ENCODE measurements around the gene EGR4.
A peak's percentile ranks its signal among the peaks of the same experiment; 100 is the strongest.

EGR4 gene

DNA sequence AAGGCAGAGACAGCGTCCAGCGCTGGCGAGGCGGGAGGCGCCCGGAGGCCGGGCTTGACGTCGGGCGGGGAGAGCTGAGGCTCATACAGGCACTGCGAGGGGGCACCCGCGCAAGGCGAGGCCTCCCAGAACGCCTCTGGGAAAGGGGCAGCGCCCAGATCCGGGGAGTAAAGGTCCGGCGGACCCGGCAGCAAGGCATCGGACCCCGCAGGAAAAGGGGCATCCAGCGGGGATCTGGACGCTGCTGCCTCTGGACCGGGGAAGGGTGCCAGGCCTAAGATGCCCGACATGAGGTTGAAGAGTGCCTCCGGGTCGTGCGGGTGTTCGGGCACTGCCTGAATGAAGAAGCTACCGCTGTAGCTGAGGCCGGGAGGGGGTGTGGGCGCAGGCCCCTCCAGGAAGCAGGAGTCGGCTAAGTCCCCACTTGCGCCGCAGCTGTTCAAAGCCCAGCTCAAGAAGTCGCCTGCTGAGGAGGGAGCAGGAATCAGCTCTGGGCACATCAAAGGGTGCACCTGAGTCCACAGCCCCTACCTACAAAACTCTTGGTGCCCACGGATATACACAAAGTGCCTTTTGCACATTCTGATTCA lies 937 bp downstream of the EGR4 start:
- ChIA-PET POLR2A (no interaction called here), CTCF (interaction anchor here (4.1 kb wide), 1 partner anchor 21 kb away, joined by 16 read pairs; no protein-coding TSS in a partner anchor)
- H3K4me3 ChIP-seq (ENCODE audit: low read depth, low read length): no peak overlapping the region
- DNase-seq (ENCODE audit: low read depth, low spot score): no peak
- TF ChIP-seq, protein P1, sequence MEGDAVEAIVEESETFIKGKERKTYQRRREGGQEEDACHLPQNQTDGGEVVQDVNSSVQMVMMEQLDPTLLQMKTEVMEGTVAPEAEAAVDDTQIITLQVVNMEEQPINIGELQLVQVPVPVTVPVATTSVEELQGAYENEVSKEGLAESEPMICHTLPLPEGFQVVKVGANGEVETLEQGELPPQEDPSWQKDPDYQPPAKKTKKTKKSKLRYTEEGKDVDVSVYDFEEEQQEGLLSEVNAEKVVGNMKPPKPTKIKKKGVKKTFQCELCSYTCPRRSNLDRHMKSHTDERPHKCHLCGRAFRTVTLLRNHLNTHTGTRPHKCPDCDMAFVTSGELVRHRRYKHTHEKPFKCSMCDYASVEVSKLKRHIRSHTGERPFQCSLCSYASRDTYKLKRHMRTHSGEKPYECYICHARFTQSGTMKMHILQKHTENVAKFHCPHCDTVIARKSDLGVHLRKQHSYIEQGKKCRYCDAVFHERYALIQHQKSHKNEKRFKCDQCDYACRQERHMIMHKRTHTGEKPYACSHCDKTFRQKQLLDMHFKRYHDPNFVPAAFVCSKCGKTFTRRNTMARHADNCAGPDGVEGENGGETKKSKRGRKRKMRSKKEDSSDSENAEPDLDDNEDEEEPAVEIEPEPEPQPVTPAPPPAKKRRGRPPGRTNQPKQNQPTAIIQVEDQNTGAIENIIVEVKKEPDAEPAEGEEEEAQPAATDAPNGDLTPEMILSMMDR (IDR thresholded peaks at IDR 0.05; ENCODE audit: insufficient read depth, low read length, missing control alignments): no peak

DNA sequence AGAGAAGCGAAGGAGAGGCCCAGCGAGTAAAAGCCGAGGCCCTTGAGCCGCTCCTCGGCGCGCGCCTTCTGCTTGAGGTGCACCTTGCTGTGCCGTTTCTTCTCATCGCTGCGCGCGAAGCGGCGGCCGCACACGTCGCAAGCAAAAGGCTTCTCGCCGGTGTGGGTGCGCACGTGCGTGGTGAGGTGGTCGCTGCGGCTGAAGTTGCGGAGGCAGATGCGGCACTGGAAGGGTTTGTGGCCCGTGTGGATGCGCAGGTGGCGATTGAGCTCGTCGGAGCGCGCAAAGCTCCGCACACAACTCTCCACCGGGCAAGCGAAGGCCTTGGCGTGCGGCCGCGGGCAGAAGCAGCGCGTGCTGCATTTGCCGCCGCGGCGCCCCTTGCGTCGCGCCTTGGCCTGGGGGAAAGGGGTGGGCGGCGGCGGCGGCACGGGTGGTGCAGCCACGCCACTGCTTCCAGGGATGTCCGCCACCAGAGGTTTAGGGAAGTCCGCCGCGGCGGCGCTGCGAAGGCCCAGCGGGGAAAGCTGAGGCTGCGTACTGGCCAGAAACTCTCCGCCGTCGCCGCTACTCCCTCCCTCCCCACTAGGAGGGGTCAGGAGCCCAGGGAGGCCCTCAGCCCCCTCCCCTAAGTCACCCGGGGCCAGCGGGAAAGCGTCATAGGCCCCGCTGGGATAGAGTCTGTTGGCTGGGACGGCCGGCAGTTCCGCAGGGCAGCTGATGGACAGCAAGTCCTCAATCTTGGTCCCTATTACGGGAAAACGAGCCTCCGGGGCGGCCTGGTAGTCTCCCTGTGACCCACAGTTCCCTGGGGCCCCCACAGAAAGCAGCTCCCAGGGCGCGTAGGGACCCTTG lies 1.7 kb downstream of the EGR4 start:
- H3K4me3 ChIP-seq (ENCODE audit: low read depth, low read length): no peak overlapping the region; the same call in 1 of the 2 replicates
- TF ChIP-seq, protein P1 (IDR thresholded peaks at IDR 0.05; ENCODE audit: insufficient read depth, low read length, missing control alignments): no peak
- no peak for DNase-seq (ENCODE audit: low read depth, low spot score)
- POLR2A ChIA-PET: no interaction called here
- CTCF ChIA-PET: interaction anchor here (2.1 to 4.1 kb wide), 3 partner anchors 9 to 20 kb away, joined by 7 to 22 read pairs (median 16); no protein-coding TSS in a partner anchor

DNA sequence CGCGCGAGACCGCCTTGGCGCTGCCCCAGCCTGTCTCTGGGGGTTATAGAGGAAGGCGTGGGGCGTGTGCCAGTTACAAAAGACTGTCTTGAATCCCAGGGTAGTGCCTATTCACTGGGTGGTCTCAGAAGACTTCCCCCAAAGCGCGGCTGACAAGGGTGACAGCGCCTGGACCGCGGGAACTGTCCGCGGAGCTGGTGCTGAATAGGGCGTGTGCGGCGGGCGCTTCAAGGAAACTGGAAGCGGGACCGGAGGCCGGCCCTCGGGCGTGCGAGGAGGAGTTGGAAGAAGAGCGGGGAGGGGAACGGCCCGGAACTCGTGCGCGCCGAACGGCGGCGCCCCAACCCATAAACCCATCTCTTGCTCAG lies 2.3 kb downstream of the EGR4 start:
- H3K4me3 ChIP-seq (ENCODE audit: low read depth, low read length): no peak overlapping the region; the same call in 1 of the 2 replicates
- ChIA-PET POLR2A (no interaction called here), CTCF (interaction anchor here (0.8 to 4.1 kb wide), 9 partner anchors 9 to 403 kb away, joined by 3 to 22 read pairs (median 3); partner anchors contain the start of gene SPR)
- no peak for DNase-seq (ENCODE audit: low read depth, low spot score)
- TF ChIP-seq, protein P1 (IDR thresholded peaks at IDR 0.05; ENCODE audit: insufficient read depth, low read length, missing control alignments): no peak

DNA sequence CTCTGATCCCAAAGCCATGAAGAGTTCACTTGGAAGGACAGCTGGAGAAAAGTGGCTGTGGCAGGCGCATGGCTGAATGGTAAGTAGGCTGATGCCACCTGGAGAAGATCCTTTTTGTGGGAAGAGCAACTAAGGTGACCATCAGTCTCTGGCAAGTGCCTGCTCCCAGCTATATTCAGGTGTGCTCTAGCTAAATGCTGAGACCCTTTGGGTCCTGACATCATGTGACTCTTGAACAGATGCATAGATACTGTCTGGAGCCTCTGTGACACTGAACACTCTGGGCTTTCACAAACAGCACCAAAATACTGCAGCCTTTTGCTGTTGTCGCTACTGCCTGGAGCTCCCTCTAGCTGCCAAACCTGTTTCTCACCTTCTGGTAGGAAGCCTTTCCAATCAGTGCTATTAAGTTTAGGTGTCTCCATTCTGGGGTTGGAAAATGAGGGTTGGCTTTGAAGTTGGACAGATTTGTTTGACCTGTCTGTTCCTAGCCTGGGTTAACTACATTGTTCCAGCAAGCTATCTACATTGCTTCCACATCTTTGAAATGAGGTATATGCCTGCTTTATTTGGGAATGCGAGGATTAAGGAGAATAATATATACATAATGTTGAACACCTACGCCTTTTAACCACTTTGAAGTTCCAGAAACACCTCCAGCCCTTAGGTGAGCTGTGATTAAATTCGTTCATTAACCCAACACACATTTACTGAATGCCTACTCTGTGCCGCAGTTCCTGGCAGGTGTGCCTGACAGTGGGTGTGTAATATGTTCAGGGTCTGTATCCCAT lies 3.1 kb downstream of the EGR4 start:
- CTCF ChIA-PET: interaction anchor here (0.8 to 4.1 kb wide), 14 partner anchors 10 to 403 kb away, joined by 3 to 22 read pairs (median 4); partner anchors contain the start of gene SPR
- TF ChIP-seq, protein P1 (IDR thresholded peaks at IDR 0.05; ENCODE audit: insufficient read depth, low read length, missing control alignments): peak; percentile 52
- H3K4me3 ChIP-seq (ENCODE audit: low read depth, low read length): no peak overlapping the region
- POLR2A ChIA-PET: no interaction called here
- no peak for DNase-seq (ENCODE audit: low read depth, low spot score)

DNA sequence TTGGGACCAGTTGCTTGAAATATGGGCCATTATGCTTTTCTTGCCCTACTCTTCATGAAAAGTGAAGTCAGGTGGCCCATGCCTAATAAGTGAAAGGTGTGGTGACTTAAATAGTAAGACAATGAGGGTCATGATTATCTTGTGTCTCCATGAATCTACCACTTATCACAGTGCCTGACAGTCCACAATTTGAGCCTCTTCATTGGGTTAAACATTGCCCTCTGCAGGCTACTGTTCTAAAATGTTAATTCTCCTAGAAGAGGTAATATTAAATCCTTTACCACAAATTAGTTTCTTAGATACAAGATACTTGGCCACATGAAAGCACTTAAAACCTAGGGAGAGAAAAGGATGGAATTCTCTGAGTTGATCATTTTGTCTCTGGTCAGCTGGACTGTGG lies 4.0 kb downstream of the EGR4 start:
- ChIA-PET CTCF (interaction anchor here (0.5 to 4.1 kb wide), 7 partner anchors 9 to 1937 kb away, joined by 3 to 22 read pairs (median 4); no protein-coding TSS in a partner anchor), POLR2A (no interaction called here)
- no peak overlapping the region for H3K4me3 ChIP-seq (ENCODE audit: low read depth, low read length)
- DNase-seq (ENCODE audit: low read depth, low spot score): no peak
- TF ChIP-seq, protein P1 (IDR thresholded peaks at IDR 0.05; ENCODE audit: insufficient read depth, low read length, missing control alignments): no peak

Data from AG04449 (cell line).